ENCODE measurements around the gene RHOBTB1.
"Not testable (repeated sequence)": the region's sequence is repeated elsewhere in the genome, so short reads cannot be mapped to it uniquely, and the experiment has no call there.

The RHOBTB1 gene

GRCh38 chr10:60940446-60940845 is 3.5 kb downstream of the RHOBTB1 start:
- DNase-seq = no peak

GRCh38 chr10:60937784-60938654 is 6.0 kb downstream of the RHOBTB1 start:
- no peak for DNase-seq

- no peak for DNase-seq
Measured at GRCh38 chr10:60937022-60937421, 7.0 kb downstream of the RHOBTB1 start.

GRCh38 chr10:60934215-60935175 is 9.5 kb downstream of the RHOBTB1 start:
- no peak for DNase-seq

GRCh38 chr10:60932756-60933155 is 11.2 kb downstream of the RHOBTB1 start:
- no peak for DNase-seq

GRCh38 chr10:60930237-60930636 is 13.7 kb downstream of the RHOBTB1 start:
- DNase-seq = no peak

GRCh38 chr10:60921633-60922032 is 22.4 kb downstream of the RHOBTB1 start:
- no peak for DNase-seq

GRCh38 chr10:60920479-60920878 is 23.5 kb downstream of the RHOBTB1 start:
- DNase-seq = no peak

GRCh38 chr10:60919551-60919950 is 24.4 kb downstream of the RHOBTB1 start:
- no peak for DNase-seq

GRCh38 chr10:60917331-60918280 is 26.4 kb downstream of the RHOBTB1 start:
- no peak for DNase-seq

- no peak for DNase-seq
Measured at GRCh38 chr10:60916025-60916424, 28.0 kb downstream of the RHOBTB1 start.

GRCh38 chr10:60914690-60915141 is 29.3 kb downstream of the RHOBTB1 start:
- no peak for DNase-seq

GRCh38 chr10:60913657-60914056 is 30.3 kb downstream of the RHOBTB1 start:
- DNase-seq = no peak

- DNase-seq = no peak
Measured at GRCh38 chr10:60913071-60913470, 30.9 kb downstream of the RHOBTB1 start.

GRCh38 chr10:60911715-60912114 is 32.3 kb downstream of the RHOBTB1 start:
- no peak for DNase-seq

GRCh38 chr10:60911216-60911615 is 32.8 kb downstream of the RHOBTB1 start:
- no peak for DNase-seq

GRCh38 chr10:60910543-60910942 is 33.4 kb downstream of the RHOBTB1 start:
- no peak for DNase-seq

- DNase-seq = no peak
Measured at GRCh38 chr10:60908896-60909295, 35.1 kb downstream of the RHOBTB1 start.

- no peak for DNase-seq
Measured at GRCh38 chr10:60908031-60908430, 36.0 kb downstream of the RHOBTB1 start.

- no peak for DNase-seq
Measured at GRCh38 chr10:60907236-60907635, 36.7 kb downstream of the RHOBTB1 start.

- not testable (repeated sequence) for DNase-seq
Measured at GRCh38 chr10:60906825-60907224, 37.2 kb downstream of the RHOBTB1 start.

- no peak for DNase-seq
Measured at GRCh38 chr10:60906411-60906810, 37.6 kb downstream of the RHOBTB1 start.

Data from activated CD8-positive, alpha-beta memory T cell treated with anti-CD3 and anti-CD28 coated beads, Interleukin-2, amount 50 U/mL, for 48 hours (primary cell).